ENCODE data around the gene KCTD5.

The KCTD5 gene

GRCh38 chr16:2724816-2725348 is 42.6 kb downstream of the KCTD5 start:
- DNase-seq (ENCODE audit: low read depth in 2 of 2) = no peak

GRCh38 chr16:2726923-2727322 is 44.6 kb downstream of the KCTD5 start:
- no peak for DNase-seq (ENCODE audit: low read depth in 2 of 2)

GRCh38 chr16:2728034-2728433 is 45.7 kb downstream of the KCTD5 start:
- no peak for DNase-seq (ENCODE audit: low read depth in 2 of 2)

GRCh38 chr16:2734844-2735515 is 52.7 kb downstream of the KCTD5 start:
- DNase-seq (ENCODE audit: low read depth in 2 of 2) = no peak

- no peak for DNase-seq (ENCODE audit: low read depth in 2 of 2)
Measured at GRCh38 chr16:2736476-2737237, 54.3 kb downstream of the KCTD5 start.

GRCh38 chr16:2737238-2737605 is 54.9 kb downstream of the KCTD5 start:
- DNase-seq (ENCODE audit: low read depth in 2 of 2) = no peak

- no peak for DNase-seq (ENCODE audit: low read depth in 2 of 2)
Measured at GRCh38 chr16:2737895-2738418, 55.6 kb downstream of the KCTD5 start.

GRCh38 chr16:2738615-2739014 is 56.3 kb downstream of the KCTD5 start:
- no peak for DNase-seq (ENCODE audit: low read depth in 2 of 2)

GRCh38 chr16:2739625-2740430 is 57.5 kb downstream of the KCTD5 start:
- DNase-seq (ENCODE audit: low read depth in 2 of 2) = no peak

GRCh38 chr16:2740476-2740875 is 58.2 kb downstream of the KCTD5 start:
- DNase-seq (ENCODE audit: low read depth in 2 of 2) = no peak

- DNase-seq (ENCODE audit: low read depth in 2 of 2) = no peak
Measured at GRCh38 chr16:2741168-2741567, 58.8 kb downstream of the KCTD5 start.

- DNase-seq (ENCODE audit: low read depth in 2 of 2) = no peak
Measured at GRCh38 chr16:2742323-2743006, 60.1 kb downstream of the KCTD5 start.

- no peak for DNase-seq (ENCODE audit: low read depth in 2 of 2)
Measured at GRCh38 chr16:2743007-2743810, 60.9 kb downstream of the KCTD5 start.

GRCh38 chr16:2744711-2745110 is 62.4 kb downstream of the KCTD5 start:
- no peak for DNase-seq (ENCODE audit: low read depth in 2 of 2)

- DNase-seq (ENCODE audit: low read depth in 2 of 2) = no peak
Measured at GRCh38 chr16:2745116-2745890, 63.0 kb downstream of the KCTD5 start.

- no peak for DNase-seq (ENCODE audit: low read depth in 2 of 2)
Measured at GRCh38 chr16:2745961-2746360, 63.6 kb downstream of the KCTD5 start.

- no peak for DNase-seq (ENCODE audit: low read depth in 2 of 2)
Measured at GRCh38 chr16:2748757-2749455, 66.6 kb downstream of the KCTD5 start.

GRCh38 chr16:2749476-2749875 is 67.2 kb downstream of the KCTD5 start:
- no peak for DNase-seq (ENCODE audit: low read depth in 2 of 2)

- no peak for DNase-seq (ENCODE audit: low read depth in 2 of 2)
Measured at GRCh38 chr16:2749936-2750335, 67.6 kb downstream of the KCTD5 start.

All from stimulated activated CD8-positive, alpha-beta memory T cell treated with anti-CD3 and anti-CD28 coated beads, Interleukin-2, amount 100 ng/mL, for 48 hours (primary cell).